ENCODE data around the gene USP40.

USP40 gene

GRCh38 chr2:233535271-233535670 lies 31.3 kb downstream of the USP40 start:
- no peak overlapping the region for H3K4me3 ChIP-seq (ENCODE audit: control insufficient read depth, low read depth, low read length)
- DNase-seq (ENCODE audit: low read depth): no peak
- TF ChIP-seq, protein P1, sequence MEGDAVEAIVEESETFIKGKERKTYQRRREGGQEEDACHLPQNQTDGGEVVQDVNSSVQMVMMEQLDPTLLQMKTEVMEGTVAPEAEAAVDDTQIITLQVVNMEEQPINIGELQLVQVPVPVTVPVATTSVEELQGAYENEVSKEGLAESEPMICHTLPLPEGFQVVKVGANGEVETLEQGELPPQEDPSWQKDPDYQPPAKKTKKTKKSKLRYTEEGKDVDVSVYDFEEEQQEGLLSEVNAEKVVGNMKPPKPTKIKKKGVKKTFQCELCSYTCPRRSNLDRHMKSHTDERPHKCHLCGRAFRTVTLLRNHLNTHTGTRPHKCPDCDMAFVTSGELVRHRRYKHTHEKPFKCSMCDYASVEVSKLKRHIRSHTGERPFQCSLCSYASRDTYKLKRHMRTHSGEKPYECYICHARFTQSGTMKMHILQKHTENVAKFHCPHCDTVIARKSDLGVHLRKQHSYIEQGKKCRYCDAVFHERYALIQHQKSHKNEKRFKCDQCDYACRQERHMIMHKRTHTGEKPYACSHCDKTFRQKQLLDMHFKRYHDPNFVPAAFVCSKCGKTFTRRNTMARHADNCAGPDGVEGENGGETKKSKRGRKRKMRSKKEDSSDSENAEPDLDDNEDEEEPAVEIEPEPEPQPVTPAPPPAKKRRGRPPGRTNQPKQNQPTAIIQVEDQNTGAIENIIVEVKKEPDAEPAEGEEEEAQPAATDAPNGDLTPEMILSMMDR (conservative IDR thresholded peaks at IDR 0.05; ENCODE audit: control insufficient read depth, insufficient read depth, low read depth, low read length): no peak

DNA sequence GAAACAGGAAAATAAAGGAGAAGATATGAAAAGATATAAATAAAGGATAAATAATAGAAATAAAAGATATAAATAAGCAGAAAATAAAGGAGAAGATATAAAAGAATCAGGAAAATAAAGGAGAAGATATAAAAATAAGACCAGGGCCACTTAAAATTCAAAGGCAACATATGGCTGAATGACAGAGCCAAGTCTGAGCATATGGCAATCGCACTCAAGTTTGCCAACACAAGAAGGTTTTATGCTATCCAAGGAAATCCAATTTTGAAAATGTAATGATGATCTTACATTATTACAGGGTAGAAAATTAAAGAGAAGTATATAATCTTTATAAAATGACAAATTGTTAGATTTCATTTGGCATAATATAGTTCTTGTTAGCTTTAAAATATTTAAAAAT lies 33.6 kb downstream of the USP40 start:
- TF ChIP-seq, protein P1 (conservative IDR thresholded peaks at IDR 0.05; ENCODE audit: control insufficient read depth, insufficient read depth, low read depth, low read length): no peak
- H3K4me3 ChIP-seq (ENCODE audit: control insufficient read depth, low read depth, low read length): no peak overlapping the region
- DNase-seq (ENCODE audit: low read depth): no peak

DNA sequence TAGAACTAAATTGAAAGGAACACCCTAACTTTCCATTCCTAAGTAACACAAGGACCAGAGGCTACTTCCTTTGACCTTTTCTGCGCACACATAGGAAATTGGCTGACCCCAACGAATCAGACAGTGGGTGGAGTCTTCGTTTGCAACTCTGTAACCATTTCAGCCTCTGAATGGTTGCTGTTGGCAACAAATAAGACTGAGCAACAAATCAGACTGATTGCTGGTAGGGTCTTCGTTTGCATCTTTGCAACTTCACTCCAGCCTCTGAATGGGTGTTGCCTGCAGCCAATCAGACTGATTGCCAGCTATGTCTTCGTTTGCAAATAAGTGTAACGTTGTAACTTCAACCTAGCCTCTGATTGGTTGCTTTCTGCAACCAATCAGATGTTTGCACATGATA lies 34.6 kb downstream of the USP40 start:
- no peak overlapping the region for H3K4me3 ChIP-seq (ENCODE audit: control insufficient read depth, low read depth, low read length)
- TF ChIP-seq, protein P1 (conservative IDR thresholded peaks at IDR 0.05; ENCODE audit: control insufficient read depth, insufficient read depth, low read depth, low read length): no peak
- DNase-seq (ENCODE audit: low read depth): no peak

- no peak for DNase-seq (ENCODE audit: low read depth)
- TF ChIP-seq, protein P1 (conservative IDR thresholded peaks at IDR 0.05; ENCODE audit: control insufficient read depth, insufficient read depth, low read depth, low read length): no peak
- H3K4me3 ChIP-seq (ENCODE audit: control insufficient read depth, low read depth, low read length): no peak overlapping the region
Observed at GRCh38 chr2:233530381-233530780, 36.2 kb downstream of the USP40 start.

GRCh38 chr2:233528182-233528581 lies 38.4 kb downstream of the USP40 start:
- TF ChIP-seq, protein P1 (conservative IDR thresholded peaks at IDR 0.05; ENCODE audit: control insufficient read depth, insufficient read depth, low read depth, low read length): no peak
- H3K4me3 ChIP-seq (ENCODE audit: control insufficient read depth, low read depth, low read length): no peak overlapping the region
- no peak for DNase-seq (ENCODE audit: low read depth)

GRCh38 chr2:233525791-233526190 lies 40.8 kb downstream of the USP40 start:
- TF ChIP-seq, protein P1 (conservative IDR thresholded peaks at IDR 0.05; ENCODE audit: control insufficient read depth, insufficient read depth, low read depth, low read length): no peak
- no peak for DNase-seq (ENCODE audit: low read depth)
- H3K4me3 ChIP-seq (ENCODE audit: control insufficient read depth, low read depth, low read length): no peak overlapping the region

All from fibroblast of mammary gland (primary cell).